GM23338 (cell line): ENCODE data around the gene HSPB3. TPM values are rescaled to one million over a fixed set of nuclear protein-coding genes. Genes with fewer than 3 reads are reported as not detected.

Experiments
- ATAC-seq: fragments of 200-7000 bp; cut with Tn5 transposase; 3 replicates; pipeline ENCODE4 v1.9.1; 2020
- DNase-seq: peaks from one replicate; pipeline ENCODE4 v3.0.0-alpha.2; 2015; ENCODE audit warnings: low spot score
- H2AFZ ChIP-seq: fragments of 200-600 bp; sonication (generic); 2 replicates; pipeline ENCODE4 v1.8.0; 2016; ENCODE audit warnings: antibody characterized with exemption, mild to moderate bottlenecking, moderate library complexity
- H3F3A ChIP-seq: fragments of 200-600 bp; sonication (generic); replicated peaks from 2 replicates; pipeline ENCODE4 v1.8.0; 2017; ENCODE audit warnings: antibody characterized with exemption, mixed run types, low read depth
- H3K27ac ChIP-seq: fragments of 200-600 bp; sonication (generic); 2 replicates; pipeline ENCODE4 v1.6.1; 2016; ENCODE audit warnings: low read depth
- H3K27me3 ChIP-seq: fragments of 200-600 bp; sonication (generic); 2 replicates; pipeline ENCODE4 v1.8.0; 2016; ENCODE audit warnings: mild to moderate bottlenecking, mixed run types, moderate library complexity; ENCODE audit not compliant: insufficient read depth
- H3K36me3 ChIP-seq: fragments of 200-600 bp; sonication (generic); 2 replicates; pipeline ENCODE4 v1.8.0; 2016; ENCODE audit warnings: mild to moderate bottlenecking; ENCODE audit not compliant: insufficient read depth
- H3K4me1 ChIP-seq: fragments of 200-600 bp; sonication (generic); 2 replicates; pipeline ENCODE4 v1.8.0; 2016; ENCODE audit warnings: mild to moderate bottlenecking, moderate library complexity; ENCODE audit not compliant: insufficient read depth
- H3K4me2 ChIP-seq: fragments of 200-600 bp; sonication (generic); 2 replicates; pipeline ENCODE4 v1.7.1; 2017; ENCODE audit warnings: mixed run types
- H3K4me3 ChIP-seq: fragments of 200-600 bp; sonication (generic); 2 replicates; pipeline ENCODE4 v1.6.1; 2016; ENCODE audit warnings: mixed run types
- H3K79me2 ChIP-seq: fragments of 200-600 bp; sonication (generic); replicated peaks from 2 replicates; pipeline ENCODE4 v1.8.0; 2017; ENCODE audit warnings: mild to moderate bottlenecking; ENCODE audit not compliant: insufficient read depth
- H3K9me2 ChIP-seq: fragments of 200-600 bp; sonication (generic); 2 replicates; pipeline ENCODE4 v1.8.0; 2017; ENCODE audit not compliant: insufficient read depth
- H4K20me1 ChIP-seq: fragments of 200-600 bp; sonication (generic); replicated peaks from 2 replicates; pipeline ENCODE4 v1.8.0; 2017; ENCODE audit warnings: mild to moderate bottlenecking; ENCODE audit not compliant: insufficient read depth
- H3K27ac Mint-ChIP-seq: 2 replicates; pipeline ENCODE4 v1.8.0; 2020; ENCODE audit warnings: inconsistent platforms, mild to moderate bottlenecking, moderate library complexity, mixed read lengths
- H3K27me3 Mint-ChIP-seq: 3 replicates; pipeline ENCODE4 v1.8.0; 2022; ENCODE audit warnings: low read depth, mild to moderate bottlenecking, moderate library complexity, mixed read lengths, inconsistent platforms; ENCODE audit not compliant: insufficient read depth, poor library complexity
- H3K36me3 Mint-ChIP-seq: 3 replicates; pipeline ENCODE4 v1.8.0; 2021; ENCODE audit warnings: low read depth, mild to moderate bottlenecking, inconsistent platforms, moderate library complexity, mixed read lengths
- H3K4me1 Mint-ChIP-seq: 3 replicates; pipeline ENCODE4 v1.8.0; 2020; ENCODE audit warnings: mild to moderate bottlenecking, inconsistent platforms, mixed read lengths
- H3K4me3 Mint-ChIP-seq: 3 replicates; pipeline ENCODE4 v1.8.0; 2021; ENCODE audit warnings: moderate library complexity, mild to moderate bottlenecking, inconsistent platforms, mixed read lengths
- H3K9me3 Mint-ChIP-seq: 3 replicates; pipeline ENCODE4 v1.8.0; 2020; ENCODE audit warnings: moderate library complexity, mild to moderate bottlenecking, inconsistent platforms, mixed read lengths
- CREB1 ChIP-seq: fragments of 250-450 bp; sonication (Bioruptor Pico); IDR thresholded peaks from 2 replicates; pipeline ENCODE4 v1.5.0; 2020; ENCODE audit warnings: low read depth, mild to moderate bottlenecking, moderate library complexity
- EZH2 ChIP-seq: fragments of 200-600 bp; sonication (generic); IDR thresholded peaks from one replicate; pipeline ENCODE4 v1.8.0; 2017; ENCODE audit warnings: antibody characterized with exemption, mild to moderate bottlenecking, low read depth; ENCODE audit not compliant: unreplicated experiment
- EZH2phosphoT487 ChIP-seq: fragments of 200-600 bp; sonication (generic); IDR thresholded peaks from one replicate; pipeline ENCODE4 v1.8.1; 2018; ENCODE audit warnings: antibody characterized with exemption; ENCODE audit not compliant: unreplicated experiment
- JUNB ChIP-seq: IDR thresholded peaks from one replicate; pipeline ENCODE4 v1.6.1; 2016; ENCODE audit warnings: antibody characterized with exemption; ENCODE audit not compliant: unreplicated experiment
- NANOG ChIP-seq: IDR thresholded peaks from 2 replicates; pipeline ENCODE4 v1.6.1; 2016; ENCODE audit warnings: antibody characterized with exemption, borderline replicate concordance
- POLR2AphosphoS5 ChIP-seq: IDR thresholded peaks from 2 replicates; pipeline ENCODE4 v1.6.1; 2016; ENCODE audit warnings: antibody characterized with exemption, low read depth
- STAT1 ChIP-seq: IDR thresholded peaks from one replicate; pipeline ENCODE4 v1.6.1; 2016; ENCODE audit warnings: antibody characterized with exemption; ENCODE audit not compliant: unreplicated experiment
- ZNF114 ChIP-seq: fragments of 250-450 bp; sonication (Bioruptor Pico); IDR thresholded peaks from 2 replicates; pipeline ENCODE4 v1.5.0; 2020; ENCODE audit warnings: mild to moderate bottlenecking, moderate library complexity
- ZNF331 ChIP-seq: fragments of 250-450 bp; sonication (Bioruptor Pico); IDR thresholded peaks from 2 replicates; pipeline ENCODE4 v1.5.0; 2020; ENCODE audit warnings: low read depth, mild to moderate bottlenecking, moderate library complexity
- polyA plus RNA-seq: library from polyadenylated mRNA; unstranded; fragments of >200 nt; fragmentation: Nextera tagmentation; extraction: Ambion mirVana; gene quantifications from 2 replicates; pipeline ENCODE4 v1.2.1, GENCODE V29; 2016
- total RNA-seq: library from RNA; depleted of rRNA; stranded (reverse); fragments of >200 nt; shearing (Covaris generic); gene quantifications from 2 replicates; pipeline ENCODE4 v1.2.3, GENCODE V29; 2014
- TF ChIP-seq, protein P1 (sequence below), 2 experiments: fragments of 200-600 bp in 1 of 2; sonication (generic) in 1 of 2; conservative IDR thresholded peaks; 2 replicates each; pipeline versions ENCODE4 v1.5.1 to v1.6.1; 2016 to 2017; ENCODE audit warnings: antibody characterized with exemption in 2 of 2, low read depth in 2 of 2, mild to moderate bottlenecking in 2 of 2, moderate library complexity in 1 of 2
- TF ChIP-seq, protein P2 (sequence below): IDR thresholded peaks from one replicate; pipeline ENCODE4 v1.6.1; 2018; ENCODE audit warnings: antibody characterized with exemption; ENCODE audit not compliant: unreplicated experiment
- TF ChIP-seq, protein P3 (sequence below): IDR thresholded peaks from 2 replicates; pipeline ENCODE4 v1.6.1; 2016; ENCODE audit warnings: antibody characterized with exemption
- TF ChIP-seq, protein P4 (sequence below): fragments of 250-450 bp; sonication (Bioruptor Pico); IDR thresholded peaks from 2 replicates; pipeline ENCODE4 v1.5.0; 2020; ENCODE audit warnings: mild to moderate bottlenecking, moderate library complexity

The HSPB3 gene
- total and polyA plus RNA-seq, 2 experiments from 2014 or later = not detected

DNA sequence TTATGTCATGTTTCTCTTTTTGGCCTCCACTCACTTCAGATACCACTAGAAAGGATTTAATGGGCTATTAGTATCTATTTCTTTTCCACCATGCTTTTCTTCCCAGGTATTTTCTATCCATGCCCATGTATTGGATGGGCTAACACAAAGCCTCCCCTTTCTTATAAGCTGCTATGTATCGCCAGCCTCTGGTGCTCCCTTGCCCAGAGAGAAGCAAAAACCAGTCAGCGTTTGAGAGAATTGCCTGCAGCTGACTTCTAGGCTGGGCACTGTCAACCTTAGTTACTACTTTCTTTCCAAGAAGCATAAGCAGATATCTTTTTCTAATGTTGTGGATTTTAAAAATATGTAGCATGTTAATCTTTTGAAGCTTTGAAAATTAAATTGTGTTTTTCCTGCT, 30.2 kb upstream of the HSPB3 start:
- Histone ChIP-seq H3K4me2 (no peak overlapping the region), H3K79me2 (no peaks in the 10 kb centered on the region), H2AFZ (no peak overlapping the region), H4K20me1 (no peaks in the 10 kb centered on the region), H3F3A (no peaks in the 10 kb centered on the region), H3K4me1 (no peaks in the 10 kb centered on the region), H3K27me3 (no peaks in the 10 kb centered on the region), H3K4me3 (no peak overlapping the region), H3K36me3 (no peaks in the 10 kb centered on the region), H3K9me2 (0 out of 2 replicates have a peak, but pooled peaks cover 5% of the 10 kb centered on the region), H3K27ac (no peak overlapping the region)
- H3K27ac Mint-ChIP-seq = no peak overlapping the region
- no peaks in the 10 kb centered on the region for H3K4me1 Mint-ChIP-seq
- H3K4me3 Mint-ChIP-seq = no peak overlapping the region
- DNase-seq = no peak
- peaks cover 5% of the 10 kb centered on the region; the same call in 2 of the 3 replicates for H3K9me3 Mint-ChIP-seq
- no peak for TF ChIP-seq POLR2AphosphoS5
- TF ChIP-seq, protein P1, sequence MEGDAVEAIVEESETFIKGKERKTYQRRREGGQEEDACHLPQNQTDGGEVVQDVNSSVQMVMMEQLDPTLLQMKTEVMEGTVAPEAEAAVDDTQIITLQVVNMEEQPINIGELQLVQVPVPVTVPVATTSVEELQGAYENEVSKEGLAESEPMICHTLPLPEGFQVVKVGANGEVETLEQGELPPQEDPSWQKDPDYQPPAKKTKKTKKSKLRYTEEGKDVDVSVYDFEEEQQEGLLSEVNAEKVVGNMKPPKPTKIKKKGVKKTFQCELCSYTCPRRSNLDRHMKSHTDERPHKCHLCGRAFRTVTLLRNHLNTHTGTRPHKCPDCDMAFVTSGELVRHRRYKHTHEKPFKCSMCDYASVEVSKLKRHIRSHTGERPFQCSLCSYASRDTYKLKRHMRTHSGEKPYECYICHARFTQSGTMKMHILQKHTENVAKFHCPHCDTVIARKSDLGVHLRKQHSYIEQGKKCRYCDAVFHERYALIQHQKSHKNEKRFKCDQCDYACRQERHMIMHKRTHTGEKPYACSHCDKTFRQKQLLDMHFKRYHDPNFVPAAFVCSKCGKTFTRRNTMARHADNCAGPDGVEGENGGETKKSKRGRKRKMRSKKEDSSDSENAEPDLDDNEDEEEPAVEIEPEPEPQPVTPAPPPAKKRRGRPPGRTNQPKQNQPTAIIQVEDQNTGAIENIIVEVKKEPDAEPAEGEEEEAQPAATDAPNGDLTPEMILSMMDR (conservative IDR thresholded peaks at IDR 0.05; ENCODE audit: low read depth in 2 of 2) = no peak
- TF ChIP-seq, protein P2, sequence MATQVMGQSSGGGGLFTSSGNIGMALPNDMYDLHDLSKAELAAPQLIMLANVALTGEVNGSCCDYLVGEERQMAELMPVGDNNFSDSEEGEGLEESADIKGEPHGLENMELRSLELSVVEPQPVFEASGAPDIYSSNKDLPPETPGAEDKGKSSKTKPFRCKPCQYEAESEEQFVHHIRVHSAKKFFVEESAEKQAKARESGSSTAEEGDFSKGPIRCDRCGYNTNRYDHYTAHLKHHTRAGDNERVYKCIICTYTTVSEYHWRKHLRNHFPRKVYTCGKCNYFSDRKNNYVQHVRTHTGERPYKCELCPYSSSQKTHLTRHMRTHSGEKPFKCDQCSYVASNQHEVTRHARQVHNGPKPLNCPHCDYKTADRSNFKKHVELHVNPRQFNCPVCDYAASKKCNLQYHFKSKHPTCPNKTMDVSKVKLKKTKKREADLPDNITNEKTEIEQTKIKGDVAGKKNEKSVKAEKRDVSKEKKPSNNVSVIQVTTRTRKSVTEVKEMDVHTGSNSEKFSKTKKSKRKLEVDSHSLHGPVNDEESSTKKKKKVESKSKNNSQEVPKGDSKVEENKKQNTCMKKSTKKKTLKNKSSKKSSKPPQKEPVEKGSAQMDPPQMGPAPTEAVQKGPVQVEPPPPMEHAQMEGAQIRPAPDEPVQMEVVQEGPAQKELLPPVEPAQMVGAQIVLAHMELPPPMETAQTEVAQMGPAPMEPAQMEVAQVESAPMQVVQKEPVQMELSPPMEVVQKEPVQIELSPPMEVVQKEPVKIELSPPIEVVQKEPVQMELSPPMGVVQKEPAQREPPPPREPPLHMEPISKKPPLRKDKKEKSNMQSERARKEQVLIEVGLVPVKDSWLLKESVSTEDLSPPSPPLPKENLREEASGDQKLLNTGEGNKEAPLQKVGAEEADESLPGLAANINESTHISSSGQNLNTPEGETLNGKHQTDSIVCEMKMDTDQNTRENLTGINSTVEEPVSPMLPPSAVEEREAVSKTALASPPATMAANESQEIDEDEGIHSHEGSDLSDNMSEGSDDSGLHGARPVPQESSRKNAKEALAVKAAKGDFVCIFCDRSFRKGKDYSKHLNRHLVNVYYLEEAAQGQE = no peak
- no peak for TF ChIP-seq NANOG
- no peak for TF ChIP-seq EZH2
- TF ChIP-seq, protein P3, sequence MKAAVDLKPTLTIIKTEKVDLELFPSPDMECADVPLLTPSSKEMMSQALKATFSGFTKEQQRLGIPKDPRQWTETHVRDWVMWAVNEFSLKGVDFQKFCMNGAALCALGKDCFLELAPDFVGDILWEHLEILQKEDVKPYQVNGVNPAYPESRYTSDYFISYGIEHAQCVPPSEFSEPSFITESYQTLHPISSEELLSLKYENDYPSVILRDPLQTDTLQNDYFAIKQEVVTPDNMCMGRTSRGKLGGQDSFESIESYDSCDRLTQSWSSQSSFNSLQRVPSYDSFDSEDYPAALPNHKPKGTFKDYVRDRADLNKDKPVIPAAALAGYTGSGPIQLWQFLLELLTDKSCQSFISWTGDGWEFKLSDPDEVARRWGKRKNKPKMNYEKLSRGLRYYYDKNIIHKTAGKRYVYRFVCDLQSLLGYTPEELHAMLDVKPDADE = no peak
- TF ChIP-seq ZNF331 = no peak
- no peak for TF ChIP-seq STAT1
- no peak for TF ChIP-seq EZH2phosphoT487
- TF ChIP-seq CREB1 = no peak
- TF ChIP-seq, protein P4, sequence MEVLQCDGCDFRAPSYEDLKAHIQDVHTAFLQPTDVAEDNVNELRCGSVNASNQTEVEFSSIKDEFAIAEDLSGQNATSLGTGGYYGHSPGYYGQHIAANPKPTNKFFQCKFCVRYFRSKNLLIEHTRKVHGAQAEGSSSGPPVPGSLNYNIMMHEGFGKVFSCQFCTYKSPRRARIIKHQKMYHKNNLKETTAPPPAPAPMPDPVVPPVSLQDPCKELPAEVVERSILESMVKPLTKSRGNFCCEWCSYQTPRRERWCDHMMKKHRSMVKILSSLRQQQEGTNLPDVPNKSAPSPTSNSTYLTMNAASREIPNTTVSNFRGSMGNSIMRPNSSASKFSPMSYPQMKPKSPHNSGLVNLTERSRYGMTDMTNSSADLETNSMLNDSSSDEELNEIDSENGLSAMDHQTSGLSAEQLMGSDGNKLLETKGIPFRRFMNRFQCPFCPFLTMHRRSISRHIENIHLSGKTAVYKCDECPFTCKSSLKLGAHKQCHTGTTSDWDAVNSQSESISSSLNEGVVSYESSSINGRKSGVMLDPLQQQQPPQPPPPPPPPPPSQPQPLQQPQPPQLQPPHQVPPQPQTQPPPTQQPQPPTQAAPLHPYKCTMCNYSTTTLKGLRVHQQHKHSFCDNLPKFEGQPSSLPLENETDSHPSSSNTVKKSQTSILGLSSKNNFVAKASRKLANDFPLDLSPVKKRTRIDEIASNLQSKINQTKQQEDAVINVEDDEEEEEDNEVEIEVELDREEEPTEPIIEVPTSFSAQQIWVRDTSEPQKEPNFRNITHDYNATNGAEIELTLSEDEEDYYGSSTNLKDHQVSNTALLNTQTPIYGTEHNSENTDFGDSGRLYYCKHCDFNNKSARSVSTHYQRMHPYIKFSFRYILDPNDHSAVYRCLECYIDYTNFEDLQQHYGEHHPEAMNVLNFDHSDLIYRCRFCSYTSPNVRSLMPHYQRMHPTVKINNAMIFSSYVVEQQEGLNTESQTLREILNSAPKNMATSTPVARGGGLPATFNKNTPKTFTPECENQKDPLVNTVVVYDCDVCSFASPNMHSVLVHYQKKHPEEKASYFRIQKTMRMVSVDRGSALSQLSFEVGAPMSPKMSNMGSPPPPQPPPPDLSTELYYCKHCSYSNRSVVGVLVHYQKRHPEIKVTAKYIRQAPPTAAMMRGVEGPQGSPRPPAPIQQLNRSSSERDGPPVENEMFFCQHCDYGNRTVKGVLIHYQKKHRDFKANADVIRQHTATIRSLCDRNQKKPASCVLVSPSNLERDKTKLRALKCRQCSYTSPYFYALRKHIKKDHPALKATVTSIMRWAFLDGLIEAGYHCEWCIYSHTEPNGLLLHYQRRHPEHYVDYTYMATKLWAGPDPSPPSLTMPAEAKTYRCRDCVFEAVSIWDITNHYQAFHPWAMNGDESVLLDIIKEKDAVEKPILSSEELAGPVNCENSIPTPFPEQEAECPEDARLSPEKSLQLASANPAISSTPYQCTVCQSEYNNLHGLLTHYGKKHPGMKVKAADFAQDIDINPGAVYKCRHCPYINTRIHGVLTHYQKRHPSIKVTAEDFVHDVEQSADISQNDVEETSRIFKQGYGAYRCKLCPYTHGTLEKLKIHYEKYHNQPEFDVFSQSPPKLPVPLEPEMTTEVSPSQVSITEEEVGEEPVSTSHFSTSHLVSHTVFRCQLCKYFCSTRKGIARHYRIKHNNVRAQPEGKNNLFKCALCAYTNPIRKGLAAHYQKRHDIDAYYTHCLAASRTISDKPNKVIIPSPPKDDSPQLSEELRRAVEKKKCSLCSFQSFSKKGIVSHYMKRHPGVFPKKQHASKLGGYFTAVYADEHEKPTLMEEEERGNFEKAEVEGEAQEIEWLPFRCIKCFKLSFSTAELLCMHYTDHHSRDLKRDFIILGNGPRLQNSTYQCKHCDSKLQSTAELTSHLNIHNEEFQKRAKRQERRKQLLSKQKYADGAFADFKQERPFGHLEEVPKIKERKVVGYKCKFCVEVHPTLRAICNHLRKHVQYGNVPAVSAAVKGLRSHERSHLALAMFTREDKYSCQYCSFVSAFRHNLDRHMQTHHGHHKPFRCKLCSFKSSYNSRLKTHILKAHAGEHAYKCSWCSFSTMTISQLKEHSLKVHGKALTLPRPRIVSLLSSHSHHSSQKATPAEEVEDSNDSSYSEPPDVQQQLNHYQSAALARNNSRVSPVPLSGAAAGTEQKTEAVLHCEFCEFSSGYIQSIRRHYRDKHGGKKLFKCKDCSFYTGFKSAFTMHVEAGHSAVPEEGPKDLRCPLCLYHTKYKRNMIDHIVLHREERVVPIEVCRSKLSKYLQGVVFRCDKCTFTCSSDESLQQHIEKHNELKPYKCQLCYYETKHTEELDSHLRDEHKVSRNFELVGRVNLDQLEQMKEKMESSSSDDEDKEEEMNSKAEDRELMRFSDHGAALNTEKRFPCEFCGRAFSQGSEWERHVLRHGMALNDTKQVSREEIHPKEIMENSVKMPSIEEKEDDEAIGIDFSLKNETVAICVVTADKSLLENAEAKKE (CRISPR knock-in tag) = no peak
- no peak for TF ChIP-seq ZNF114 (CRISPR knock-in tag)
- TF ChIP-seq JUNB = no peak
- H3K27me3 Mint-ChIP-seq = peaks cover 2% of the 10 kb centered on the region
- peaks cover under 1% of the 10 kb centered on the region; the same call in 2 of the 3 replicates for H3K36me3 Mint-ChIP-seq
- no peak for ATAC-seq
